GM19238 (cell line): ENCODE data around the gene ANKRD9.
"Not testable (repeated sequence)": the region's sequence is repeated elsewhere in the genome, so short reads cannot be mapped to it uniquely, and the experiment has no call there.

ENCODE experiments used
- DNase-seq: peaks from one replicate; pipeline ENCODE4 v3.0.0; 2011; ENCODE audit warnings: low spot score; ENCODE audit not compliant: insufficient read length

Gene ANKRD9, protein sequence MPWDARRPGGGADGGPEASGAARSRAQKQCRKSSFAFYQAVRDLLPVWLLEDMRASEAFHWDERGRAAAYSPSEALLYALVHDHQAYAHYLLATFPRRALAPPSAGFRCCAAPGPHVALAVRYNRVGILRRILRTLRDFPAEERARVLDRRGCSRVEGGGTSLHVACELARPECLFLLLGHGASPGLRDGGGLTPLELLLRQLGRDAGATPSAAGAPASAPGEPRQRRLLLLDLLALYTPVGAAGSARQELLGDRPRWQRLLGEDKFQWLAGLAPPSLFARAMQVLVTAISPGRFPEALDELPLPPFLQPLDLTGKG

DNA sequence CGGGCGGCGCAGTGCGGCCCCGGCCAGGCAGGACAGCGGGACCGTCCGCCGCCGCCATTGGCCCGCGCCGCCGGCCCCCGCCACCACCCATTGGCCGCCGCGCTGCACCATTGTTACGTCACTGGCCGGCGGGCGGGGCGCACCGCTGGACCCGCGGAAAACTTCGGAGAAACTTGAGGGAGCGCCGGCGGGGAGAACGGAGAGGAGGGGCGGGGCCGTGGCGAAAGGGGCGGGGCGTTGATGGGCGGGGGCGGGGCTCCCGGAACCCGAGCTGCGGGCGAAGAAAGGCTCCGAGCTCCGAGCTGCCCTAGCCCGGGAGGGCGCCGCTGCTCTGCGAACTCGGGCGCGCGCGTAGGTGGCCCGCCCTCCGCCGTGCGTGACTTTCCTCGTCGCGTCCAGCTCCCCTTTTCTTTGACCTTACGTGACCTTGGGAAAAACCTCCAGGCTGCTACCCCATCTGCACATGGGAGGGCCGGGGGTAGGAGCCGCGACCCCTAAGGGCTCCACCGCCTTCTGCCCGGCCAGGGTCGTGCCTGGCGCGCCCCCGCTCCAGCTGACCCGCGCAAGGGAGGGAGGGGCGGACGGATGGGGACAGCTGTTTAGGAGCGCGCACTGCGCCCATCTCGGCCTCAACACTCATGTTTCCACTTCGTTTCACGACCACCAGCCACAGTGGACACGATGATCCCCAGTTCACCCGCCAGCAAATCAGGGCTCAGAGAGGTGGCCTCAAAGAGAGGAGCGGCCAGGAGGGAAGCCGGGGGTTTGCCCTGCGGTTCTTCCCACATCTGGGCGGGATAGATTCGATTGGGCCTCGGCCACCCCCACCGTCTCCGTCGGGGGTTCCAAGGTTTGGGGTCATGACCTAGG lies at the start of gene ANKRD9:
Gene ANKRD9 (minus strand): TSS at position 31 of the 870 bp plus-strand sequence. CDS start 1,887 bp downstream, outside the sequence.
- DNase-seq = peak; percentile 97

DNA sequence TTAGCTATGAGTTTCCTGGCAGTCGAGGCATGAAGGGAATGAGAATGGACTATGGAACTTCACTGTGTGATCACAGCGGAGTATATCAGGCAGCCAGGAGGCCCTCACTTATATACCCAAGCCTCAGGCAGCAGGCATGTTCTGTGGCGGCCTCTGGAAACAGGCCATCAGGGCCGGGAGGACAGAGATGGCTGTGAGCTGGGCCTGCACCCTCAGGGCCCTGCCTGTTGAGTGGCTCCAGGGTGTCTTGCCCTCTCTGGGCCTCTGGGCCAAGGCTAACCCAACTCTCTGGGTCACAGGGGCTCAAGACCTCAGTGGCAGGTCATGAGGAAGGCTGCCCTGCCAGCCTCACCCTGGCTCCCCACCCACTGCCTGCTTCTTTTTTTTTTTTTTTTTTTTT lies 49.0 kb upstream of the ANKRD9 start:
- no peak for DNase-seq

DNA sequence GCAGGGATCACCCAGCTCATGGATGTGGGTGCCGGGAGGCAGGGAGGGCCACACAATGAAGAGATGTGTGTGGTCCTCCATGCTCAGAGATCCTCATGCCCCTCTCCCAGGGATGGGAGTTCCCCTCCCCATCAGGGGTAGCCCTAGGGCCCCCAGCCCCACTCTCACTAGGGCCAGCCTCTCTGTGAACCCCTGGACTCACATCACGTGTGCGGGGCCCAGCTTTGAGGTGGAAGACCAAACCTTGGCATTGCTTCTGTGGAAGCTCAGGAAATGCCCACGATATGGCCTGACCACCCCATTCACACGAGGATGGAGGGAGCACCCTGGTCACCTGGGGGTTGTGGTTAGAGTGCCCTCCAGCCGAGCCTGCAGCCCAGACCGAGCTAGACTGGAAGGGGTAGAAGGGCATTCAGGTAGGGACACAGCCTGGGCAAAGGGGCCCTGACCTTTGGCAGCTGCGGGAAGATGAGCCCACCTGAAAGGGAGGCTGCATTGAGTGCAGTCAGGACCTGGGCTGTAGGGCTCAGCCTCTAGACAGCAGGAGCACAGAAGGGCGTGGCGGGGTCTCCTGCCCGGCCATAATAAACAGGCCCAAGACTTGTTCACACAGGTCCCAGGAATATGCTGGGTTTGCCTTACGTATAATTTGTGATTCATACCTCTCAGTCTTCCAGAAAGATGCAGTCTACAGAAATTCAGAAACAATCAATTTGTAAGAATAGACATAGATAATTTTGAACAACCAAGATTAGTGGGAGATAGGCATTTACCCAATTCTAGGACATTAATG lies 48.1 kb upstream of the ANKRD9 start:
- DNase-seq = no peak

GRCh38 chr14:102556098-102556677 lies 46.6 kb upstream of the ANKRD9 start:
- no peak for DNase-seq

DNA sequence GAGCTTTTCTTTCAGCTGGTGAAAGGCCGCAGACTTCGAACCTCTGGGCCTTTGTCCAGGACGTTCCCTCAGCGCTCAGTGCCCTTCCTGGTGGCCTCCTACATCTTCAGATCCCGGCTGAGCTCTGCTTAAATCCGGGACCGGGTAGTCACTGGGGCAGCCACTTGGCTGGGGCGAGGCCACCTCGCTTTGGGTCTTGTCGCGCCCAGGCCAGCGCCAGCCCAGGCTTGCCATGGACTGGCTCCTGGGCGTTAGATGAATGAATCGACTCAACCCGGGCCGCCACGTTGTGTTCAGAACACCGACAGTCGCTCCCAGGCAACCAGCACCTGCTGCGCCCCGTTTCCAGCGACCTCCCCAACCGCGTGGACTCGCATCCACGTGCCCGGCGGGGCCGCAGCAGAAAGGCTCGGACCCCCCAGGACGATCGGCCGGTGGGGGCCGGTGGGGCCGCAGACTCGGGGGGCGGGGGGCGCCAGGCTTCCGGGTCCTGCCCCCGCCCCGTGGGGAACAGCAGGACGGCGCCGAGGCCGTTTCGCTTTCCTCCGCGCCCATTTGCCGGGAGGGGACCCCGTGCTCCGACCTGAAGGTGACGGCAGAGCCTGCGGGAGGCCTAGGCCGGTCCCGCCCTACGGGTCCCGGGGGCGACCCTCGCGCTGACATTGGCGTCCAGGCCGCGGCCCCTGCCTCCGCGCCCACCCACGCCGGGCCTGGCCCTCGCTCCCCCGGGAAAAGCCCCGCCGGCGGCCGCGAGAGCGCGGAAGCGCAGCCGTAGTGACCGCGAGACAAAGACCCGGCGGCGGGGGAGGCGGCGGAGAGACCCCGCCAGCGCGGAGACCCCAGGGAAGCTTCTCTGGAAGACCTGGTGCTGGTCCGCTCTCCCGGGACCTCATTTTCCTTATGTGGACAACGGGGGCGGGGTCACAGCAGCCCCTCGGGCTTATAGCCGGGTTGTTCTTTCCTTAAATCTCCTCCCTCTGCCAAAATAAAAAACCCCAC lies 45.5 kb upstream of the ANKRD9 start:
- peak; percentile 65 for DNase-seq

GRCh38 chr14:102551995-102552705 lies 42.6 kb upstream of the ANKRD9 start:
- no peak for DNase-seq

GRCh38 chr14:102550927-102551401 lies 41.4 kb upstream of the ANKRD9 start:
- DNase-seq = not testable (repeated sequence)

DNA sequence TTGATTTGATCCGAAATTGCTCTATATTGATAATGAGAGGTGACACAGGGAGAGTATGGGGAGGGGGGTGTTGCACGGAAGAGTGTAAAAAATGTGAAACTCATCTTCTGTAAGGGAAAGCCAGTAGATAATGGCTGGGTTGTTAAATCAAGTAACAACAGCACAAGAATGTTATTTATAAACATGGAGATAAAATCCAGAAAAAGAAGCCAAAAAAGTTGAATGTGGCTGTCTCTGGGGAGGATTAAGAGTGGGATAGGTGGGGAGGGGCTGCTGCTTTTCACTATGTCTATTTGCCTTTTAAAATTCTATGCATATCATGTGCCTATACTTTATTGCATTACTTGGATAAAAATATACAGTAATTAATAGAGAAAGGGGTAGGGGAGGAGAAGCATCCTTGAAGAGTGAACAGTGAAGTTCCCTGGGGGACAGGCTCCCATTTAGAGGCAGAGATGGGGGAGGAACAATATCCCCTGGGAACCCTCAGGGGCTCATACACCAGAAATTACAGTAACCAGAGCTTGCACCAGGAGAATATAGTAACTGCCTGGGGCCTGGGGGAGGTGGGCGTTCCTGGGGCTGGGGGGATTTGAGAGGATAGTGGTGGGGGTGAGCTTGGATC lies 39.2 kb upstream of the ANKRD9 start:
- DNase-seq = no peak

- DNase-seq = no peak
Observed at GRCh38 chr14:102545461-102546265, 36.1 kb upstream of the ANKRD9 start.

- DNase-seq = no peak
Observed at GRCh38 chr14:102544747-102545460, 35.3 kb upstream of the ANKRD9 start.

DNA sequence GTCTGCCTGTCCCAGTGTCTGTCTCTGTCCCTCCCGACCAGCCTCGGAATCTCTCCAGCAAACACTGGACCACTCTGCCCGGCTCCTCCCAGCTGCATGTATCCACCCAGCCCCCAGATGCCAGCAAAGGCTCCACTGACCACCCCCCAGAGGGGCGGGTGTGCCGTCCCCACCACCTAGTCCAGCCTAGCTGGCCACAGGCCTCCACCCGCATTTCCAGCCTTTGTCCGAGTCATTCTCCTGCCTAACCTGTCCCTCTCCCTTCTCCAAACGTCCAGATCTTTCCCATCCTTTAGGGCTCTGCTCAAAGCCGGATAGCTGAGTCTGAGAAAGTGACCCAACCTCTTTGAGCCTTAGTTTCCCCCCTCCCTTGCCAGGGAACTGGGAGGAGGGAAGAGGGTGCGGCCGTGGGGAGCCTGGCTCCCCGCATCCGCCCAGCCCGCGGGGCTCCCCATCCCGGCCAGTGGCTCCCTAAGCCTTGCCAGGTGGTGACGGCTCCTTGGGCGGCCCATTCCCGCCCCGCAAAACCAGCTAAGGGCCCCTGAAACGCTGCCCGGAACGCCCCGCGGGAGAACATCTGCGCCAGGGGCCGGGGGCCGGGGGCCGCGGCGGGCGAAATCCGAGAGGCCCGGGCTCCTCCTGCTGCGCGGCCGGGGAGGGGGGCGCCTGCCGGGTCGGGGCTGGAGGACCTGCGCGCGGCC lies 34.6 kb upstream of the ANKRD9 start:
- DNase-seq = no peak

GRCh38 chr14:102541771-102542170 lies 32.2 kb upstream of the ANKRD9 start:
- no peak for DNase-seq

DNA sequence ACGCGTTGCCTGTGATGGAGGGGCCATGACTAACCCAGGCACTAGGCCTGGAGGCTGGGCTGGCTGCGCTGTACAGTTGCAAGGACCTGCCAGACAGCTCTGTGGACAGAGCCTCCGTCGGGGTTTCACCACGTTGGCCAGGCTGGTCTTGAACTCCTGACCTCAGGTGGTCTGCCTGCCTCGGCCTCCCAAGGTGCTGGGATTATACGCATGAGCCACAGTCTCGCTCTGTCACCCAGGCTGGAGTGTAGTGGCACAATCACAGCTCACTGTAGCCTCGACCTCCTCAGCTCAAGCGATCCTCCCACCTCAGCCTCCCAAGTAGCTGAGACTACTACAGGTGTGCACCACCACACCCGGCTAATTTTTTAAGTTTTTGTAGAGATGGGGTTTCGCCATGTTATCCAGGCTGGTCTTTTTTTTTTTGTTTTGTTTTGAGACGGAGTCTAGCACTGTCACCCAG lies 31.5 kb upstream of the ANKRD9 start:
- DNase-seq = not testable (repeated sequence)

DNA sequence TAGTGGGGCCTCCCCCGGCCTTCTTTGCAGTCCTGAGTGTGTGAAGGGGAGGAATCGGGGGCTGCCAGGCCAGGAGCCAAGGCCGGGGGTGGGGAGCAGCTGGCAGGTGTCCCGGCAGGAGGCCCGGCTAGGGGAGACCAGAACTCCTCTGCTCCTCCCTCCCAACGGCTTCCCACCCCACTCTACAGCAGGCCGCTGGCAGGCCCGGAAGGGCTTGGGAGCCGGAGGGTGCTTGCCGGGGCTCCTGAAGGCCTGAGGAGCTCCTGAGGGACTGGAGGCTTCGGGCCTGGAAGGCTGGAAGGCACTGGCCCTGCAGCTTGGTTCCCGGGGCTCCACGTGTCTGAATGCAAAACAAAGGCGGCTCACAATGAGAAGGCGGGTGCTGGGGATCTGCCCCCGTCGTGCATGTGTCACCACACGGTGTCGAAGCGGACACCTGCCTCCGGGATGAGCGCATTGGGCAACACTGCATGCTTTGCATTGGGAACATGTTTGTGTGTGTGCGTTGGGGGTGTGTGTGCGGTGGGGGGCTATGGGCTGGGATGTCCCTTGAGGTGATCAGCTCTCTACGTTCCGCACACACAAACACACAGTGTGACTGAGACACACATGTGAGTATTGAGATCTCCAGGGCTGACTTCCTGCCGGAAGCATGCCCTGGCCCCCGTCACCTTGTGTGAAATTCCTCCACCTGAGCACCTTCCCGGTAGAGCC lies 30.9 kb upstream of the ANKRD9 start:
- DNase-seq = no peak

DNA sequence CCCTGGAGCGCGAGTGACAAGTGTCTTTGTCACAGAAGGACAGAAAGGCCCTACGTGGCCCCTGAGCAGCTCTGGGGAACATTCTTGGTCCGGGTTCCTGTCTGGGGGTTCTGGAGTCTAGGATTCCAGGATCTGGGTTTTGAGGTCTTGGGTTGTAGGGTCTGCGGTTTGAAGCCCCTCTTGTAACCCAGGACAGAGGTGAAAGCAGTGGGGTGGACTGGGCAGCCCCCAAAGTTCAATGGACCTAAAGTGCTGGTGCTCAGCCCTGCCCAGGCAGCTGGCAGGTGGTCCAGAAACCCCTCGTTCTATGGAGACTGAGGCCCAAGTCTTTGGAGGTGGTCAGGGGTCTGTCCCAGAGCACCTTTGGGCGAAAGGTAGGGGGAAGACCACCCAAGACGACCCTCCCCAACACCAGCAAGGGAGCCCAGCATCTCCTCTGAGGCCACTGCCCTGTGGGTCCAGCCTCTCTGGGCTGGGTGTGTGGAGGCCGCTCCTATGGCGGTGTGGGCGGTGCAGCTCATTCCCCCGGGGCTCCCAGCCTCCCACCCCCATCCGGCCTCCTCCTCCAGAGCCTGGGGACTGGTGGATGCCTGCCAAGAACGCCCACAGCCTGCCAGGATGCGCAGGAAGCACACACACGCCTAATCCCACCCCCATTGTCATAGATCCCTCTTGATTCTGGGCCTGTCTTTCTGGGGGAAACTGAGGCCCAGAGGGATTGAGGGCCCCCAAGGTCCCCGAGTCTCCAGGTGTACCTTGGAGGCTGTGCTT lies 30.2 kb upstream of the ANKRD9 start:
- no peak for DNase-seq
